NB4 (cell line): ENCODE results near the gene PSMB4.

ENCODE experiments used
- POLR2A ChIP-seq: IDR thresholded peaks from 2 replicates; pipeline ENCODE4 v1.6.1; 2011; ENCODE audit warnings: mild to moderate bottlenecking; ENCODE audit not compliant: insufficient read length; ENCODE audit errors: extremely low read depth
- TF ChIP-seq, protein P1 (sequence below): IDR thresholded peaks from 2 replicates; pipeline ENCODE4 v1.6.1; 2011; ENCODE audit warnings: low read depth, low read length
- TF ChIP-seq, protein P2 (sequence below): IDR thresholded peaks from one replicate; pipeline ENCODE4 v1.5.1; 2012; ENCODE audit warnings: low read depth, low read length

DNA sequence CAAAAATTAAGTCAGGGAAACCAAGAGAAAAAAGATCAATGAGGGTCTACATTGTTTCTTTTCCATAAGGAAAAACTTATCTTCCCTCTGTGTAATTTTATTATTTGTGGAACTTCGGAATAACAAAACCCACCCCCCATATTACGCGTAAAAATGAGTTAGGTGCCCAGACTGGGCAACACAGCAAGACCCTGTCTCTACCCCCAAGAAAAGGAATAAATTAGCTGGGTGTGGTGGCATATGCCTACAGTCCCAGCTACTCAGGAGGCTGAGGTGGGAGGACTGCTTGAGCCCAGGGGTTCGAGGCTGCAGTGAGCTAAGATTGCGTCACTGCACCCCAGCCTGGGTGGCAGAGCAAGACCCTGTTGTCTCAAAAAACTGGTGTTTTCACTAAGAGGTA is 20.4 kb downstream of the PSMB4 start:
- TF ChIP-seq, protein P1, sequence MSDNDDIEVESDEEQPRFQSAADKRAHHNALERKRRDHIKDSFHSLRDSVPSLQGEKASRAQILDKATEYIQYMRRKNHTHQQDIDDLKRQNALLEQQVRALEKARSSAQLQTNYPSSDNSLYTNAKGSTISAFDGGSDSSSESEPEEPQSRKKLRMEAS, result no peak
- TF ChIP-seq, protein P2, sequence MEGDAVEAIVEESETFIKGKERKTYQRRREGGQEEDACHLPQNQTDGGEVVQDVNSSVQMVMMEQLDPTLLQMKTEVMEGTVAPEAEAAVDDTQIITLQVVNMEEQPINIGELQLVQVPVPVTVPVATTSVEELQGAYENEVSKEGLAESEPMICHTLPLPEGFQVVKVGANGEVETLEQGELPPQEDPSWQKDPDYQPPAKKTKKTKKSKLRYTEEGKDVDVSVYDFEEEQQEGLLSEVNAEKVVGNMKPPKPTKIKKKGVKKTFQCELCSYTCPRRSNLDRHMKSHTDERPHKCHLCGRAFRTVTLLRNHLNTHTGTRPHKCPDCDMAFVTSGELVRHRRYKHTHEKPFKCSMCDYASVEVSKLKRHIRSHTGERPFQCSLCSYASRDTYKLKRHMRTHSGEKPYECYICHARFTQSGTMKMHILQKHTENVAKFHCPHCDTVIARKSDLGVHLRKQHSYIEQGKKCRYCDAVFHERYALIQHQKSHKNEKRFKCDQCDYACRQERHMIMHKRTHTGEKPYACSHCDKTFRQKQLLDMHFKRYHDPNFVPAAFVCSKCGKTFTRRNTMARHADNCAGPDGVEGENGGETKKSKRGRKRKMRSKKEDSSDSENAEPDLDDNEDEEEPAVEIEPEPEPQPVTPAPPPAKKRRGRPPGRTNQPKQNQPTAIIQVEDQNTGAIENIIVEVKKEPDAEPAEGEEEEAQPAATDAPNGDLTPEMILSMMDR, result no peak
- no peak for TF ChIP-seq POLR2A
